ENCODE data around the gene PSMD11. TPM values are rescaled to one million over a fixed set of nuclear protein-coding genes. Genes with fewer than 3 reads are reported as not detected.
"Not testable (repeated sequence)": the region's sequence is repeated elsewhere in the genome, so short reads cannot be mapped to it uniquely, and the experiment has no call there.

Gene PSMD11
- total RNA-seq, 1 experiment from 2014 or later = 169 TPM

- Histone ChIP-seq H4K5ac (ENCODE audit: insufficient read length, low read depth, low read length) (no peak overlapping the region), H3K9ac (ENCODE audit: extremely low read depth, insufficient read length, low read length) (no peak overlapping the region), H3K4me1 (ENCODE audit: insufficient read depth, low read length) (no peaks in the 10 kb centered on the region), H2BK20ac (ENCODE audit: low read depth, low read length, poor library complexity, severe bottlenecking) (no peak overlapping the region), H3T11ph (ENCODE audit: low read length) (no peak overlapping the region), H3K14ac (ENCODE audit: insufficient read depth, low read length) (no peak overlapping the region), H3K79me2 (ENCODE audit: insufficient read depth, low read length) (no peaks in the 10 kb centered on the region), H3K27me3 (ENCODE audit: insufficient read depth, low read length) (no peaks in the 10 kb centered on the region), H3K4me2 (ENCODE audit: insufficient read depth, insufficient read length, low read length) (no peak overlapping the region), H2AFZ (ENCODE audit: low read length) (no peak overlapping the region), H2AK5ac (ENCODE audit: insufficient read length, low read length) (no peak overlapping the region), H2BK5ac (ENCODE audit: insufficient read length, low read length) (no peak overlapping the region), H2BK15ac (ENCODE audit: low read depth, low read length) (no peak overlapping the region), H4K91ac (ENCODE audit: insufficient read length, low read depth, low read length) (no peak overlapping the region), H3K23me2 (ENCODE audit: insufficient read length, low read depth, low read length, poor library complexity, severe bottlenecking) (no peaks in the 10 kb centered on the region), H3K9me3 (ENCODE audit: control insufficient read depth, low read depth, low read length) (no peaks in the 10 kb centered on the region), H3K18ac (ENCODE audit: insufficient read length, low read depth, low read length) (no peak overlapping the region), H4K20me1 (ENCODE audit: control insufficient read depth, insufficient read depth, insufficient read length) (no peaks in the 10 kb centered on the region), H3K4ac (ENCODE audit: low read depth, low read length) (no peak overlapping the region), H3K56ac (ENCODE audit: insufficient read length, low read depth, low read length) (no peak overlapping the region), H3K23ac (ENCODE audit: insufficient read length, low read depth, low read length) (no peak overlapping the region), H3K27ac (ENCODE audit: insufficient read length, low read depth, low read length) (no peak overlapping the region), H4K8ac (replicated peaks; ENCODE audit: insufficient read length, low read depth, low read length) (no peak overlapping the region), H2BK120ac (ENCODE audit: low read depth, low read length, poor library complexity, severe bottlenecking) (no peak overlapping the region), H3K79me1 (ENCODE audit: insufficient read depth, low read depth, low read length, poor library complexity, severe bottlenecking) (no peaks in the 10 kb centered on the region), H2BK12ac (ENCODE audit: insufficient read length, low read depth, low read length) (no peak overlapping the region)
- TF ChIP-seq, protein P1, sequence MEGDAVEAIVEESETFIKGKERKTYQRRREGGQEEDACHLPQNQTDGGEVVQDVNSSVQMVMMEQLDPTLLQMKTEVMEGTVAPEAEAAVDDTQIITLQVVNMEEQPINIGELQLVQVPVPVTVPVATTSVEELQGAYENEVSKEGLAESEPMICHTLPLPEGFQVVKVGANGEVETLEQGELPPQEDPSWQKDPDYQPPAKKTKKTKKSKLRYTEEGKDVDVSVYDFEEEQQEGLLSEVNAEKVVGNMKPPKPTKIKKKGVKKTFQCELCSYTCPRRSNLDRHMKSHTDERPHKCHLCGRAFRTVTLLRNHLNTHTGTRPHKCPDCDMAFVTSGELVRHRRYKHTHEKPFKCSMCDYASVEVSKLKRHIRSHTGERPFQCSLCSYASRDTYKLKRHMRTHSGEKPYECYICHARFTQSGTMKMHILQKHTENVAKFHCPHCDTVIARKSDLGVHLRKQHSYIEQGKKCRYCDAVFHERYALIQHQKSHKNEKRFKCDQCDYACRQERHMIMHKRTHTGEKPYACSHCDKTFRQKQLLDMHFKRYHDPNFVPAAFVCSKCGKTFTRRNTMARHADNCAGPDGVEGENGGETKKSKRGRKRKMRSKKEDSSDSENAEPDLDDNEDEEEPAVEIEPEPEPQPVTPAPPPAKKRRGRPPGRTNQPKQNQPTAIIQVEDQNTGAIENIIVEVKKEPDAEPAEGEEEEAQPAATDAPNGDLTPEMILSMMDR (conservative IDR thresholded peaks at IDR 0.05) = no peak
- Mint-ChIP-seq H3K4me3 (no peak overlapping the region), H3K9me3 (no peaks in the 10 kb centered on the region), H3K27me3 (ENCODE audit: low read depth) (no peaks in the 10 kb centered on the region), H3K27ac (no peak overlapping the region), H3K4me1 (peaks cover 0 to 3% of the 10 kb centered on the region in 2 experiments; a peak in 1 of 4 replicates), H3K36me3 (ENCODE audit: insufficient read depth in 1 of 3, low read depth in 3 of 3) (no peaks in the 10 kb centered on the region; a peak in 1 of 7 replicates)
- no peak for DNase-seq
These were observed 45.4 kb upstream of the PSMD11 start for GRCh38 chr17:32398946-32399345.

DNA sequence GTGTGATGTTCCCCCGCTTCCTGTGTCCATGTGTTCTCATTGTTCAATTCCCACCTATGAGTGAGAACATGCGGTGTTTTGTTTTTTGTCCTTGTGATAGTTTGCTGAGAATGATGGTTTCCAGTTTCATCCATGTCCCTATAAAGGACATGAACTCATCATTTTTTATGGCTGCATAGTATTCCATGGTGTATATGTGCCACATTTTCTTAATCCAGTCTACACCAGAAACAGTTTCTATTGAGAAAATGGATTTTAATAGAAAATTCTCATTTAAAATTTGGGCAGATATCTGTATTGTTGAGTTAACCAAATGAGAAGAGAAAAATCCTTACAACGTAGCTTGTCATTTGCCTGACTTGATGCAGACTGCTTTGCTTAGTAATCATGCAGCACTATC is 34.2 kb upstream of the PSMD11 start:
- not testable (repeated sequence) for H3K14ac ChIP-seq (ENCODE audit: insufficient read depth, low read length); H3K27me3 ChIP-seq (ENCODE audit: insufficient read depth, low read length); H3K79me1 ChIP-seq (ENCODE audit: insufficient read depth, low read depth, low read length, poor library complexity, severe bottlenecking); H2AFZ ChIP-seq (ENCODE audit: low read length); H3K9ac ChIP-seq (ENCODE audit: extremely low read depth, insufficient read length, low read length); H2BK5ac ChIP-seq (ENCODE audit: insufficient read length, low read length); H3K9me3 ChIP-seq (ENCODE audit: control insufficient read depth, low read depth, low read length); H3K4me1 ChIP-seq (ENCODE audit: insufficient read depth, low read length); H3T11ph ChIP-seq (ENCODE audit: low read length); H4K91ac ChIP-seq (ENCODE audit: insufficient read length, low read depth, low read length); H3K4me3 Mint-ChIP-seq; H3K18ac ChIP-seq (ENCODE audit: insufficient read length, low read depth, low read length); H3K27ac ChIP-seq (ENCODE audit: insufficient read length, low read depth, low read length); H2BK15ac ChIP-seq (ENCODE audit: low read depth, low read length); H3K27me3 Mint-ChIP-seq (ENCODE audit: low read depth); H3K23ac ChIP-seq (ENCODE audit: insufficient read length, low read depth, low read length); H2AK5ac ChIP-seq (ENCODE audit: insufficient read length, low read length); H4K20me1 ChIP-seq (ENCODE audit: control insufficient read depth, insufficient read depth, insufficient read length); H3K4me1 Mint-ChIP-seq; H3K4me2 ChIP-seq (ENCODE audit: insufficient read depth, insufficient read length, low read length); H4K5ac ChIP-seq (ENCODE audit: insufficient read length, low read depth, low read length); H3K9me3 Mint-ChIP-seq; H4K8ac ChIP-seq (replicated peaks; ENCODE audit: insufficient read length, low read depth, low read length); DNase-seq; H3K4ac ChIP-seq (ENCODE audit: low read depth, low read length); H3K56ac ChIP-seq (ENCODE audit: insufficient read length, low read depth, low read length); H2BK12ac ChIP-seq (ENCODE audit: insufficient read length, low read depth, low read length); H3K27ac Mint-ChIP-seq; H2BK20ac ChIP-seq (ENCODE audit: low read depth, low read length, poor library complexity, severe bottlenecking); H3K23me2 ChIP-seq (ENCODE audit: insufficient read length, low read depth, low read length, poor library complexity, severe bottlenecking); H3K79me2 ChIP-seq (ENCODE audit: insufficient read depth, low read length); H3K36me3 Mint-ChIP-seq (ENCODE audit: insufficient read depth in 1 of 3, low read depth in 3 of 3); H2BK120ac ChIP-seq (ENCODE audit: low read depth, low read length, poor library complexity, severe bottlenecking)
- WGBS (ENCODE audit: extremely low coverage, insufficient read length, low lambda C conversion rate) = no CpG with 5 or more reads among the region's 3 CpGs
